Measurements from ENCODE around the gene NBPF20.
"Not testable (repeated sequence)": the region's sequence is repeated elsewhere in the genome, so short reads cannot be mapped to it uniquely, and the experiment has no call there.

NBPF20 gene, protein sequence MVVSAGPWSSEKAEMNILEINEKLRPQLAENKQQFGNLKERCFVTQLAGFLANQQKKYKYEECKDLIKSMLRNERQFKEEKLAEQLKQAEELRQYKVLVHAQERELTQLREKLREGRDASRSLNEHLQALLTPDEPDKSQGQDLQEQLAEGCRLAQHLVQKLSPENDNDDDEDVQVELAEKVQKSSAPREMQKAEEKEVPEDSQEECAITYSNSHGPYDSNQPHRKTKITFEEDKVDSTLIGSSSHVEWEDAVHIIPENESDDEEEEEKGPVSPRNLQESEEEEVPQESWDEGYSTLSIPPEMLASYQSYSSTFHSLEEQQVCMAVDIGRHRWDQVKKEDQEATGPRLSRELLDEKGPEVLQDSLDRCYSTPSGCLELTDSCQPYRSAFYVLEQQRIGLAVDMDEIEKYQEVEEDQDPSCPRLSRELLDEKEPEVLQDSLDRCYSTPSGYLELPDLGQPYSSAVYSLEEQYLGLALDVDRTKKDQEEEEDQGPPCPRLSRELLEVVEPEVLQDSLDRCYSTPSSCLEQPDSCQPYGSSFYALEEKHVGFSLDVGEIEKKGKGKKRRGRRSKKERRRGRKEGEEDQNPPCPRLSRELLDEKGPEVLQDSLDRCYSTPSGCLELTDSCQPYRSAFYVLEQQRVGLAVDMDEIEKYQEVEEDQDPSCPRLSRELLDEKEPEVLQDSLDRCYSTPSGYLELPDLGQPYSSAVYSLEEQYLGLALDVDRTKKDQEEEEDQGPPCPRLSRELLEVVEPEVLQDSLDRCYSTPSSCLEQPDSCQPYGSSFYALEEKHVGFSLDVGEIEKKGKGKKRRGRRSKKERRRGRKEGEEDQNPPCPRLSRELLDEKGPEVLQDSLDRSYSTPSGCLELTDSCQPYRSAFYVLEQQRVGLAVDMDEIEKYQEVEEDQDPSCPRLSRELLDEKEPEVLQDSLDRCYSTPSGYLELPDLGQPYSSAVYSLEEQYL (N-terminal part only)

DNA sequence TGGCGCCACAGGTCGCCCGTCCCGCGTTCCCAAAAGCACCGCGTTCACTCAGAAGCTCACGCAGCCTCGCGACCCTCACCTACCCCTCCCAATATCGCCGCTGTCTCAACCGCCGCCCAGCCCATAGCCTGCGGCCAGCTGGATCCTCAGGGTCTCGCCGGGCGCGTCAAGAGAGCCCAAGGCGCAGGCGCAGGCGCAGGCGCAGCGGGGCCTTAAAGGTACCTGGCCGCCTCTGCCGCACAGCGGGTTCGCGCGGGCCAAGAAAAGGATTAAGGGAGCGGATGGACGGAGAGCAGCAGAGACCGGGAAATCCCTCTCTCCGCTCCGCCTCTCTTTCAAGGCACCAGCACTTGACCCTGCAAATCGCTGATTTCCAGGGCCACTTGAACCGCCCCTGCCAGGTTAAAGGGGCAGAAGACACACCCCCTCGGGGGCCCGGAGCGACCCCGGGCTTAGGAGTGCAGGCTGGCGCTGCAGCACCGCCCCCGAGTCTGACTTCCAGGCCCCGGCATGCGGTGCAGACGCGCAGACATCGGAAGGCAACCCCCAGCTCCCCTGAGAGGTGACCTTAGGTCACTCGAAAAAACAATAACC, at the start of gene NBPF20:
NBPF20 (minus strand) TSS at position 168 of the 594 bp plus-strand sequence. CDS start 20,331 bp downstream, outside the sequence.
- DNase-seq: peak; percentile 79 to 84

DNA sequence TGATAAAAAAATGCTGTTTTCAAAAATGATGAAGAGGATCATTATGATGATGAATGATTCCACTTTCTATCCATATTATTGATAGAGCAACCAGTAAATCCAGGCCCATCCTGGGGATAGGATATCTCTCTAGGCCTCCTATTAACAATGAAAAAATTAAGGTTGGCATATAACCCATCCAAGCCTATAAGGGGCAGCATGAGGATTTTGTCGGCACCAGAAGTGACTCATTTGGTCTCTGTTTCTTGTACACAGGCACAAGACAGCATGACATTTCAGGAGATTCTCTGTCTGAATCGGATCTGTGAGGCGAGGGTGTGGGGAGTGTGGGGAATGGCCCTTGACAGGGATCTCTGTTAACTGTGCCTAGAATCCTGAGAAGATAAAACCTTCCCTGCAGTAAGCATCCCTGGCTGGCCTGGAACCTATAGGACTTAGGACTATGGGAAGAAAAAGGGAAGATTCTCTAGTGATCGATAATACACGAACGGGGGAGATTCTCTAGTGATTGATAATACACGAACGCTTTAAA, 49.5 kb upstream of the NBPF20 start:
- DNase-seq: not testable (repeated sequence)

DNA sequence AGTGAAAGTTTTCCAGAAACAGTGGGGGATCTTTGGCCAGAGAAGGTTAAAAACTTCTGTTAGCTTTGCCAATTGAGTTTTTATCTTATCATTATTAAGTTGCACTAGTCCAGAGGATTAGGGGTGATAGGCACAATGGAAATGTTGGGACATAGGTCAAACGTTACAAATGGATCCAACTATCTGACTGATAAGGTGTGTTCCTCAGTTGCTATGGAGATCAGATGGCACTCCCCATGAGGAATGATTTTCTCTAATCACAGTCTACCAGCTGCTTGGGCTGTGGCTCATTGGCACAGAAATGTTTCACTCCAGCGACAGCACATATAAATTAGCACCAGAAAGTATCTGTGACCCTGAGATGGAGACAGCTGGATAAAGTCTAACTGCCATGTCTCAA, 47.3 kb upstream of the NBPF20 start:
- not testable (repeated sequence) for DNase-seq

DNA sequence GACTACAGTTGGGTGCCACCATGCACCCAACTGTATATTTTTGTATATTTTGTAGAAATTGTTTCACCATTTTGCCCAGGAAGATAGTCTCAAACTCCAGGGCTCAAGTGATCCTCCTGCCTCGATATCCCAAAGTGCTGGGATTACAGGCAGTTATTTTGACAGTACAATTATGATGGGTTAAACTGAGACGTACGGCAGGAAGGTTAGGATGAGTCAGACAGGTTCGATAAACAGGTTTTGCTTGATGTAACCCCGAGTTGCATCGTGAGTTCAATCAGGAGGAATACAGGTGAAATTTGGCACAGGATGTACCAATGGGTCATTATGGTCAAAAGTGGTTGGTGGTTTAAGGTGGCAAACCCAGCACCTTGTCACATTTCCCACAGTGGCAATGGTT, 46.0 kb upstream of the NBPF20 start:
- DNase-seq: not testable (repeated sequence)

DNA sequence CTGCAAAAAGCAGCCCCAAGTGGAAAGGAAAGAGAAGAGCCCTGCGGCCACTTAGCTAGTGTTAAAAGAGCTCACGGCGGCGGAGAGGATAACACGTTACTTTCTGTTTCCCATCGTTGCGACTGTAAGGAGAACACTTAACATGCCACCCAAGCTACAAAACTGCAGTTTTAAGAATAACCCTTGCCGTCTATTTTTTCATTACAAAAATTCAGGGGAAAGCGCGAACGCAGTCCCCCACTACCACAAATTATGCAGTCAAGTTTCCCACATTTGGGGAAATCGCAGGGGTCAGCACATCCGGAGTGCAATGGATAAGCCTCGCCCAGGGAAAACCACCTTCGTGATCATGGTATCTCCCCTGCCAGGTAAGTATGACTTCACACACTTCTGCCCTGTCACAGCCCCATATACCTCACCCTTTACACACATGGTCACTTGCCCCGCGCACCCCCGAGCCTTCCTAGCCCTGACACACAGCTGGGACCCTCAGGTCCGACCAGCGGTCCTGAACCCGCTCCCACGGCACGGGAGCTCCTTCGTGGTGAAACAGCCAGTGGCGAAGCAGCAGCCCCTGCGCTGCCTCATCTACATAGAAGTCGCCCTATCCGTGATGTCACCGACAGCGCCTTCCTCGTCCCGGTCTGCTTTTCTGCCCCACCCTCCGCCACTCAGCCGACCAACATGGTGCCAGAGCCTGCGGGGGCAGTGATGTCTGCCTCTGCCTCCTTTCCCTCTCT, 40.2 kb upstream of the NBPF20 start:
- peak; percentile 84 to 89 for DNase-seq

DNA sequence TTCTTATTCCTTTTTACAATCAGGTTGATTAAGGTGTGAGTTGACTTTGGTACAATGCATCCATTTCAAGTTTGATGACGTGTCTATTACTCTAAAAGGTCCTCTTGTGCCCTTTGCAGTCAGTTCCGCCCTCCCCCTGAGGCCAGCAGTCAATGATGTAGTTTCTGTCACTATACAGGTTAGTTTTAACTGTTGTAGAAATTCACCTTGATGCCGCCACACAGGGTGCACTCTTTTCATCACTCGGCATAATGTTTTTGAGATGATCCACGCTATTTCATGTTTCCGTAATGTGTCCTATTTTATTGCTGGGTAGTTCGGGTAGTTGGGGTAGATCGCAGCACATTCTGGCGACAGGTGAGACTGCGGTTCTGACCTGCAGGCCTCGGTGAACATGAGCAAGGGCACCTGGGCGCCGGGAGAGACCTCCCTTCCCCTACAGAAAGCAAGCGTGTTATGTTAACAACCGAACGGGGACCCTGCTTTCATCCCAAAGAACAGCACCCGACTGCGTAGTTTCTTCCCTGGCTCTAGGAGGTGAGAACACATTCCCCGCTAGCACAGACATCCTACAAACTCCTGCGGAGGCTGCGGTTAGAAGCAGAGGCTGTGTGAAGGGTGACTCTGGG, 39.4 kb upstream of the NBPF20 start:
- not testable (repeated sequence) for DNase-seq

DNA sequence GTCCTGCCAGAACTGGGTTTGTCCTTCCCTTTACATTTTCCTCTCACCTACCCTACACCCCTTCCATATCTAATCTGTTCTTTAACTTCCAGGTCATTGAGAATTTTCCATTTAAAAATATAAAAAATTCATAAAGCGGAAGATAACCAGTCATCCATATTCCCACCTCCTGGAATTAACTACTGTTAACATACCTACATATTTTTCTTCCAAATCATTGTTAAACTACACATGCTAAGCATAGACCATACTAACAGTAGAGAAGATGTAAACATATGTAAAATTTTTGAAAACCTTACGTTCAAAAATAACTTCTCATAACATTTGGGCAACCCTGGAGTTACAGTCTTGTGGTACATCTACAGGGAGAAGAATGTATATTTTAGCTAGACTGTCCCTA, 38.6 kb upstream of the NBPF20 start:
- not testable (repeated sequence) for DNase-seq

DNA sequence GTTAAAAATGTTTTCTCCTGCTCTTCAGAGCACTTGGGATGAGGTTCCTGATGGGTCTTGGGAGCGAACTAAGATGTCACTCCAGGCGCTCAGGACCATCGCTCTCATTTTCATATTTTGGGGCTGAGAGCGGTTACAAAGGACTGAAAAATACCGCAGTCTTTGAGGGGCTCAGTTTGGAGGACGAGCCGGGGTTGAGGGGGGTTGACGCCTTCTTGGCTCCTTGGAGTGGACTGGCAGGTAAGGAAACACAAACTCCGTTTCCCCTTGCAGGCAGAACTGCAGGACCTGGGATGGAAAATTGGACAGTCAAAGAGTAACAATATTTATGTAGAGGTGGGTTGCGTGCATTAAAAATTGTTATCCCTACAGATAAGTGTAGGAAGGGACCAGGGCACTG, 35.3 kb upstream of the NBPF20 start:
- DNase-seq: not testable (repeated sequence)

DNA sequence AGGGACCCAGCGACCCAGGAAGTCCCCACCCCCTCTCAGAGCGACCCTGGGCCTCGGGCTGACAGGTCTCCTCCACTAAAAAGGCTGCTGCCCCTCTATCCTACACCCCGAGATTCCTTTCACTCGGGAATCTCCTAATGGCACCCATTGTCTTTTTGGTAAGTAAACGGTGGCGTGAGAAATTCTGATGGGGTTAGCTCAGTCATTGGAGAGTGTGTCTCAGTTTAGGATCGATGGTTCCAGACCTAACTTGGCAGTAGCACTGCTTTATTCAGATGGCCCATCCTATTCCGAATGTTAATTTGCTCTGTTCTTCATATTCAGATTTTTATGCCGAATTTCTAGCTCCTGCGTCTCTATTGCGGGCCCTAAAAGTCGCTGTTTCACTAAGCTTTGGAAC, 34.6 kb upstream of the NBPF20 start:
- DNase-seq: not testable (repeated sequence)

DNA sequence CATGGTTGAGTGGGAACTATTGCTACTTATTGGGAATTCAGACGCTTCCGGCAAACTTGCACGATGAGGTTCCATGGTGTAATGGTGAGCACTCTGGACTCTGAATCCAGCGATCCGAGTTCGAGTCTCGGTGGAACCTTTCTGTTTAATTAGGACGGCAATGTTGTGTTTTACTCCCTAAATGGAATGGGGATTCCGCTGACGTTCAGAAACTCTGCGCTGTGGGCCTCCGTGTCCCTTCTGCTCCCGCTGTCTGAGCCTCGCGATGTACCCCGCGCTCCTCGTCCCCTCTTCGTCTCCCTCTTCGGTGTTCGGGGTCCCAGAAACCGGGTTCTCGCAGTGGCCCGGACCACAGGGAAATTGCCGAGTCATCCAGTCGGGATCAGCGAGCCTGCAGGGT, 34.2 kb upstream of the NBPF20 start:
- DNase-seq: not testable (repeated sequence)

DNA sequence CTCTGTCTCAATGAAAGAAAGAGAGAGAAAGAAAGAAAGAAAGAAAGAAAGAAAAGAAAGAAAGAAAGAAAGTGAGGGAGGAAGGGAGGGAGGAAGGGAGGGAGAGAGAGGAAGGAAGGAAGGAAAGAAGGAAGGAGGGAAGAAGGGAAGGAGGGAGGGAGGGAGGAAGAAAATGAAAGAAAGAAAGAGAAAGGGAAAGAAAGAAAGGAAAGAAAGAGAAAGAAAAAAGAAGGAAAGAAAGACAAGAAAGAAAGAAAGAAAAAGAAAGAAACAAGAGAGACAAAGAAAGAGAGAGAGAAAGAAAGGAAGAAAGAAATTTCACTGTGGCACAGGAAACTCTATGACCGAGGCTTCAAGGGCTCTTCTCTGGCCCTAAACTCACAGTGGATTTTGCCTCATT, 33.7 kb upstream of the NBPF20 start:
- not testable (repeated sequence) for DNase-seq

DNA sequence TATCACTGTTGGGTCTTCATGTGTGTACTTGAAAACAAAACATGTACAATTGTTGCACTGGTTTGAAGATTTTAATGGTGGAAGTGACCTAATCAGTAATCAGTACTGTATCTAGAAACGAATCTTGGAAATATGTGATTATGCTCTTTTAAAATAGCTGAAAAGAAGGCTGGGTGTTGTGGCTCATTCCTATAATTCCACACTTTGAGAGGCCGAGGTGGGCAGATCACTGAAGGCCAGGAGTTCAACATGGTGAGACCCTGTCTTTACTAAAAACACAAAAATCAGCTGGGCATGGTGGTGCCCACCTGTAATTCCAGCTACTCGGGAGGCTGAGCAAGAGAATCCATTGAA, 29.4 kb upstream of the NBPF20 start:
- DNase-seq: not testable (repeated sequence)

DNA sequence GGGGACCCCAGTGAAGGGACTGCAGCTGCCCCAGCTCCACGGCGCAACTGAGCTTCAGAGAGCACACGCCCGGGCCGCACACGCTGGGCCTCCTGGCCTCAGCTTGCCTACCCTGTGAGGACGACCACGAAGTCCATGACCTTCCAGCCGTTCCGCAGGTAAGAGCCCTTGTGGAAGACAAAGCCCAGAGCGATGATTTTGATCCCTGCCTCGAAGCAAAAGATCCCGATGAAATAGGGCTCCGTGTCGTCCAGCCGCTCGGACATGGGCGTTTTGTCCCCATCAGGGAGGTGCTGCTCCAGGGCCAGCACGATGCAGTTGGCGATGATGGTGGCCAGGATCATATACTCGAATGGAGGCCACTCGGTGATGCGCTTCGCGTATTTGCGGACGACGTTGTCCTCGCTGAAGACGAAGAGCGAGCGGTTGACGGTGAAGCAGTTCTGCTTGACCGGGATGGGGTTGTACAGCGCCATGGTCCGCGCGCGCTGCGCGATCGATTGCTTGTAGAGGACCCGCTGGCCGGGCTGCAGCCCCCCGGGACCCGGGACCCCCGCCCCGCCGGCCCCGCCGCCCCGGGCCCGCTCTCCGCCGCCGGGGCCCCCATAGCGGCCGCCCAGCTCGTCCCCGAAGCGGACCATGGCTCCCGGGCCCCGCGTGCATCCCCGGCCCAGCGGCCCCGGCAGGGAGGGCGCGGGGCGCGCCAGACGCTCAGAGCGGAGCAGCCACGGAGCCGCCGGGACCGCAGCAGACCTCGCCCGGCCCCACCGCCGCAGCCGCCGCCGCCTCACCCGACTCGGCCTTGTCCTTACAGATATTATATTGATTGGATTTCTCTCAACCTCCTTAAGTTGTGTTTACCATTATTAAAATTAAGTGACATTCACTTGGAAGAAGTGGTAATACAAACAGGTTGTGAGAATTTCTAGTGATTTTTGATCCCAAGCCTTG, 28.7 kb upstream of the NBPF20 start:
- DNase-seq: not testable (repeated sequence)

DNA sequence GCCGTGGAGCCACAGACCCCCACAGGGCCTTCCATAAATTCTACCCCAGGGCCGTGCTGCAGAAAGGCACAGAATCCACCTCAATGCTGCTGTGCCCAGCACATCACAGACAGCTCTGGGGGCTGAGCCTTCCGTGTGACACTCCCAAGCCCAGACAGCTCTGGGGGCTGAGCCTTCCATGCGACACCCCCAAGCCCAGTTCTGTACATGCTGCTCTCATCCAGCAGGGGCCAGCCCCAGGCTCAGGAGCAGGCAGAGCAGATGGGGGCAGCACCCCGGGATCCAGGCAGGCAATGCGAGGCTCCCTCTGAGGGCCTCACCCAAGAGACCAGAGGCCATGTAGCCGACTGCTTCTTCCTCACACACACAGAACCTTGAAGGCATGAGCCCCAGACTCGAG, 27.1 kb upstream of the NBPF20 start:
- DNase-seq: not testable (repeated sequence)

DNA sequence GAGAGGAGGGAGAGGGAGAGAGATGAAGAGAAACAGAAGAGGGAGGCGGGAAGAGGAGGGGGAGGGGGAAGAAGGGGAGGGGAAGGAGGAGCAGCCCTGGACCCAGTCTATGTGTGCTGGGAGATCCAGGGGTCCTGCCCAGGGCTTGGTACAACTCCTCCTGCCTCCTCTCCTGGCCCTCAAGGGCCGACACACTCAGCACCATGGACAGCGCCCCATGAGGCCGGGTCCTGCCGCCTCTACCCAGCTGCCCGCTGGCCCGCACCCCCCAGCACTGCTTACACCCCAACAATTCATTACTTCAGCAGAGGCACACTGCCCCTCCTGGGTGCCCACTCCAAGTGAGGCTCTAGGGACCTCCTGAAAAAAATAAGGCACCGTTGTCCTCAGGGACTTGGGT, 26.5 kb upstream of the NBPF20 start:
- DNase-seq: peak; percentile 28 to 37

DNA sequence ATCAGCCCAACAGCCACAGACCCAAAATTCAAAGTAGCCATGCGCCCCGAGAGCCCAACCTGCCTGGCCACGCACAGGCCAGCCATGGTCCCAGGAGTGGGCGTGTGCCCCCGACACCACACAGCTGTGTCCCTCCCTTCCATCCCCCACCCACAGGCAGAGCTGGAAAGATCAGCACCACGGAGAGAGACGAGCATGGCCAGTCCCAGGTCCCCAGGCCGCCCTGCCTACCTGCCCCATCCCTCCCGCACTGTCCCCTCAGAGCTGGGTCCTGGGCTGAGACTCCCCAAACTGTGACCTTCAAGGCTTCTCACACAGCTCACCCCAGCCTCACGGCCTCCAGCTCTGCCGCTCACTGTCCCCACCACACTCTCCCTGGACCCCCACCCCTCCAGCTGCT, 19.8 kb upstream of the NBPF20 start:
- not testable (repeated sequence) for DNase-seq

DNA sequence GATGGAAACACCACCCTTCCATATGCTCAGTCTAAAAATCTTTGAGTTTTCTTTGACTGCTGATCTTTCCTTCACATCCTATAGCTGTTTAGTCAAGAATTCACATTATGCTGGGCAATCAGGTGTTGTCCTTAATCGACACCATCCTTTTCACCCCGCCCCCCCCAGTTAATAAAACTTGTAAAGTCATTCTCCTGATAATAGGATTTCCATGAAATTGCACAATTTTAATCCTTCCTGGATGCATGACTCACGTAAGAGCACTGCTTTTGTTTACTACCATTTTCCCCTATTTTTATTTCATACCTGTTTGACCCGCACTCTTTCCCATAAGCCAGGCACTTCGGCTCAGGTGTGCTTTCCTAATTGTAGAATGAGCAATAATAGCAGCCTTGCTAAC, 16.9 kb upstream of the NBPF20 start:
- not testable (repeated sequence) for DNase-seq

DNA sequence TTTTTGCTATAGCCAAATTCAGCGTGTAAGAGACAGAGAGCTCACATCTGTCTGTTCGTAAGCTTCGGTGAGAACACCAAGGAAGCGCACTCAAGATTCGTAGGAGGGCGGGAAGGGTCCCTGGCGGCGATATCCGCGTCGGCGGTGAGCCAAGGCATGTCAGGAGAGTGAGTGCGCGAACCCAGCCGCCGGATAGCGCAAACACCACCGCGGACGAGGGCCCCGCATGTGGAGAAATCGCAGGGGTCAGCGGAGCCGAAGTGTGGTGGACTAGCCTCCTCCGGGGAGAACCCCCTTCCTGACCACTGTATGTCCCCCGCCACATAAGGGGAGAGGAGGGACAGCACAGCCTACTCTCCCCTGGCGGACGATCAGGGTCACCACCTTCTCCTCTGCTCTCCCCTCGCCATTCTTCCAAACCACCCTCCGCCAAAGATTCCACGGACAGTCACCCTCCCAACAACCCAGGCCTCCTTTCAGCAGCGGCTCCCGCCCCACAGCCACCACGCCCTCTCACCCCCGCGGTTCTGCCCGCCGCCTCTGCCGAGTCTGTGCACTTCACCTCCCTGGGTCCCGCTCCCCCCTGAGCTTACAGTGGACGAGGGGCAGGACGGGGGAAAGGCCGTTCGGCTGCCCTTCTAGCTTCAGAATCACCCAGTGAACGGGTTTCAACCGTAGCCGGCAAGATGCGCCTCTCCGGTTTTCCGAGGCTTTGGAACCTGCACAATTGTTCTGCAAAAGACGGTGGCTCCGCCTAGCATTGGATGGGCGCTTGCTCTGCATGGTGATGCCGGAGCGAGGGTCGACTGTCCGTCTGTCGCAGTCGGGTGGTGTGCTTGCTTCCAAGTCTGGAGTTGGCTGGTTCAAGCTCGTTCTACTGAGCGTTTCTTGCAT, 6.2 kb upstream of the NBPF20 start:
- peak in 1 of 2 experiments; percentile 10 for DNase-seq

DNA sequence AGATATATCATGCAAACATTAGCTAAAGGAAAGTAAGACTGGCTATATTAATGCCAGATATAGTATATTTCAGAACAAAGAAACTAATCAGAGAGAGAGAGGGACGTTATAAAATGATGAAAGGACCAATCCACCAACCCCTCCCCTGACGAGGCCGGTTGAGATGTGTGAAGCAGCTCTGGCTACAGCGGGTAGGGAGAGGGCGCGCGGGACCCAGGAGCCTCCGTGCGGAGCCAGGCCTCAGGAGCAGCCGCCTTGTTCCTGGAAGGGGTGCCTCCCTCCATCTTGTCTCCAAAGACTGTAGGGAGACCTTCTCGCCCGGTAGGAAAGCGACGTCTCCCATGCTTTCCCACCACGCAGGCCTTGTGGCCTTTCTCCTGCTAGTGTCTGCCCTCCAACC, 5.4 kb upstream of the NBPF20 start:
- not testable (repeated sequence) for DNase-seq
